Measurements from ENCODE around the gene BBC3.

The BBC3 gene

GRCh38 chr19:47243364-47243775 lies 12.4 kb upstream of the BBC3 start:
- peak overlapping the region; percentile 99 to 100 for H3K27ac Mint-ChIP-seq
- DNase-seq: no peak
- peak overlapping the region; percentile 90 to 97 for H3K4me3 Mint-ChIP-seq
- peaks cover 6% of the 10 kb centered on the region for H3K27me3 Mint-ChIP-seq
- peak; percentile 13 for ATAC-seq
- H3K9me3 Mint-ChIP-seq: no peaks in the 10 kb centered on the region
- H3K4me1 Mint-ChIP-seq: peaks cover 13% of the 10 kb centered on the region

GRCh38 chr19:47241919-47242577 lies 11.0 kb upstream of the BBC3 start:
- no peaks in the 10 kb centered on the region for H3K9me3 Mint-ChIP-seq
- no peak for ATAC-seq
- no peak overlapping the region for H3K27ac Mint-ChIP-seq

GRCh38 chr19:47240996-47241918 lies 10.3 kb upstream of the BBC3 start:
- H3K4me3 Mint-ChIP-seq: peak overlapping the region in 1 of 2 donors; percentile 71
- peak; percentile 47 for ATAC-seq

More at GRCh38 chr19:47241919-47242577, 11.0 kb upstream of the BBC3 start:
- no peak for DNase-seq
- Mint-ChIP-seq H3K4me3 (no peak overlapping the region), H3K27me3 (peaks cover 6% of the 10 kb centered on the region), H3K4me1 (peaks cover 6% of the 10 kb centered on the region)

GRCh38 chr19:47240556-47240955 lies 9.6 kb upstream of the BBC3 start:
- no peak for DNase-seq
- Mint-ChIP-seq H3K4me3 (peak overlapping the region in 1 of 2 donors; percentile 71), H3K27ac (no peak overlapping the region), H3K27me3 (peaks cover 6% of the 10 kb centered on the region), H3K4me1 (peaks cover 6% of the 10 kb centered on the region), H3K9me3 (no peaks in the 10 kb centered on the region)
- no peak for ATAC-seq

More at GRCh38 chr19:47240996-47241918, 10.3 kb upstream of the BBC3 start:
- DNase-seq: peak; percentile 77 to 85
- Mint-ChIP-seq H3K27ac (no peak overlapping the region), H3K4me1 (peaks cover 6% of the 10 kb centered on the region), H3K9me3 (no peaks in the 10 kb centered on the region), H3K27me3 (peaks cover 6% of the 10 kb centered on the region)

- H3K27ac Mint-ChIP-seq: no peak overlapping the region
- peak; percentile 16 for ATAC-seq
- H3K27me3 Mint-ChIP-seq: peaks cover 6% of the 10 kb centered on the region
- peak; percentile 55 to 61 for DNase-seq
- peak overlapping the region in 1 of 2 donors; percentile 71 for H3K4me3 Mint-ChIP-seq
- no peaks in the 10 kb centered on the region for H3K9me3 Mint-ChIP-seq
- peaks cover 6% of the 10 kb centered on the region for H3K4me1 Mint-ChIP-seq
Observed at GRCh38 chr19:47239610-47240296, 8.8 kb upstream of the BBC3 start.

- Mint-ChIP-seq H3K27me3 (peaks cover 6% of the 10 kb centered on the region), H3K4me3 (peak overlapping the region; percentile 51 to 70), H3K4me1 (peaks cover 6% of the 10 kb centered on the region), H3K9me3 (no peaks in the 10 kb centered on the region), H3K27ac (no peak overlapping the region)
- no peak for ATAC-seq
- no peak for DNase-seq
Observed at GRCh38 chr19:47239152-47239551, 8.2 kb upstream of the BBC3 start.

GRCh38 chr19:47236072-47236675 lies 5.2 kb upstream of the BBC3 start:
- Mint-ChIP-seq H3K4me3 (no peak overlapping the region), H3K27ac (no peak overlapping the region), H3K4me1 (peaks cover 25% of the 10 kb centered on the region), H3K27me3 (peaks cover 6% of the 10 kb centered on the region), H3K9me3 (no peaks in the 10 kb centered on the region)
- ATAC-seq (no peak), DNase-seq (no peak)

GRCh38 chr19:47232422-47233211 lies 1.6 kb upstream of the BBC3 start:
- Mint-ChIP-seq H3K27ac (peak overlapping the region; percentile 86 to 95), H3K9me3 (no peaks in the 10 kb centered on the region), H3K4me1 (peaks cover 20% of the 10 kb centered on the region), H3K27me3 (no peaks in the 10 kb centered on the region), H3K4me3 (peak overlapping the region; percentile 72 to 91)
- DNase-seq: peak; percentile 36 to 62
- no peak for ATAC-seq

- Mint-ChIP-seq H3K27me3 (no peaks in the 10 kb centered on the region), H3K4me3 (peak overlapping the region; percentile 72 to 91), H3K27ac (peak overlapping the region; percentile 86 to 95), H3K4me1 (peaks cover 30% of the 10 kb centered on the region), H3K9me3 (no peaks in the 10 kb centered on the region)
- DNase-seq (peak; percentile 93 to 95), ATAC-seq (peak; percentile 63)
Observed at GRCh38 chr19:47231215-47232054, 436 bp upstream of the BBC3 start.

GRCh38 chr19:47230054-47230920 lies 712 bp downstream of the BBC3 start:
- peak; percentile 12 for ATAC-seq
- Mint-ChIP-seq H3K27ac (peak overlapping the region in 1 of 2 donors; percentile 72), H3K4me3 (peak overlapping the region; percentile 29 to 57), H3K27me3 (no peaks in the 10 kb centered on the region), H3K4me1 (peaks cover 34% of the 10 kb centered on the region), H3K9me3 (no peaks in the 10 kb centered on the region)
- DNase-seq: peak; percentile 87 to 91

GRCh38 chr19:47229676-47230053 lies 1.3 kb downstream of the BBC3 start:
- ATAC-seq: no peak
- H3K27ac Mint-ChIP-seq: no peak overlapping the region
- no peaks in the 10 kb centered on the region for H3K9me3 Mint-ChIP-seq
- no peaks in the 10 kb centered on the region for H3K27me3 Mint-ChIP-seq
- peaks cover 35% of the 10 kb centered on the region for H3K4me1 Mint-ChIP-seq
- DNase-seq: peak in 1 of 2 donors; percentile 37
- no peak overlapping the region for H3K4me3 Mint-ChIP-seq

GRCh38 chr19:47228937-47229675 lies 1.9 kb downstream of the BBC3 start:
- Mint-ChIP-seq H3K27ac (no peak overlapping the region), H3K9me3 (no peaks in the 10 kb centered on the region), H3K4me3 (no peak overlapping the region), H3K27me3 (no peaks in the 10 kb centered on the region), H3K4me1 (peaks cover 35% of the 10 kb centered on the region)
- ATAC-seq (no peak), DNase-seq (peak; percentile 44 to 46)
